K562 treated with DMSO at 1 percent for 48 hours (cell line): ENCODE measurements around the gene ACOX3. TPM values are rescaled to one million over a fixed set of nuclear protein-coding genes. Genes with fewer than 3 reads are reported as not detected.

Experiments used
- total RNA-seq: library from RNA; unstranded; fragments of 300-600 nt; gene quantifications from 2 replicates; pipeline ENCODE4 v1.2.3, GENCODE V29; 2022; ENCODE audit warnings: low replicate concordance; ENCODE audit errors: extremely low read depth

ACOX3 gene
- not detected in 2 replicates for total RNA-seq

GRCh38 chr4:8440492-8441311 is at the start of gene ACOX3, which contains the start of gene TRMT44:
ACOX3 (minus strand) TSS chr4:8440723; CDS start chr4:8416521, 24,202 bp downstream.
TRMT44 (plus strand) TSS chr4:8440777; CDS start chr4:8440823, 46 bp downstream.

Other genes with a start within 250 kb of the ACOX3 start
- gene SH3TC1, start 241.4 kb downstream of the ACOX3 start, total RNA-seq, result not detected in 2 replicates
- gene HTRA3, start 171.0 kb downstream of the ACOX3 start, total RNA-seq, result not detected in 2 replicates
- not detected in 2 replicates for gene TRMT44, start 54 bp upstream of the ACOX3 start, total RNA-seq
- not detected in 2 replicates for gene GPR78, start 139.7 kb upstream of the ACOX3 start, total RNA-seq
- gene CPZ, start 152.0 kb upstream of the ACOX3 start, total RNA-seq, result not detected in 2 replicates